NCI-H1105 (cell line): Measurements from ENCODE around the gene EXOG.

ENCODE experiments used
- DNase-seq: peaks from one replicate; lab custom pipeline; 2025; lab: John Stamatoyannopoulos, UW

Gene EXOG

GRCh38 chr3:38496131-38496910 is at the start of gene EXOG:
Gene EXOG, plus strand, starts transcription at chr3:38496340. Its CDS starts 28 bp downstream, at chr3:38496368.
- peak; percentile 74 for DNase-seq

DNA sequence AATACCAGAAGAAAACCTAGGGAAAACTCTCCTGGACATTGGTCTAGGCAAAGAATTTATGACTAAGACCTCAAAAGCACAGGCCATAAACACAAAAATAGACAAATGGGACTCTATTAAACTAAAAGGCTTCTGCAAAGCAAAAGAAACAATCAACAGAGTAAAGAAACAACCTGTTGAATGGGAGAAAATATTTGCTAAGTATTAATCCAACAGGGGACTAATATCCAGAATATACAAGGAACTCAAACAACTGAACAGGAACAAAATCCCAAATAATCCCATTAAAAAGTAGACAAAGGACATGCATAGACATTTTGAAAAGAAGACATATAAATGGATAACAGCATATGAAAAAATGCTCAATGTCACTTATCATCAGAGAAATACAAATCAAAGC is 49.3 kb upstream of the EXOG start:
- DNase-seq: no peak

GRCh38 chr3:38450853-38451252 is 45.3 kb upstream of the EXOG start:
- no peak for DNase-seq

GRCh38 chr3:38453075-38453912 is 42.8 kb upstream of the EXOG start, which contains the start of gene ACVR2B:
Gene ACVR2B, plus strand, starts transcription at chr3:38453890. Its CDS starts 433 bp downstream, at chr3:38454323.
- peak; percentile 72 for DNase-seq

DNA sequence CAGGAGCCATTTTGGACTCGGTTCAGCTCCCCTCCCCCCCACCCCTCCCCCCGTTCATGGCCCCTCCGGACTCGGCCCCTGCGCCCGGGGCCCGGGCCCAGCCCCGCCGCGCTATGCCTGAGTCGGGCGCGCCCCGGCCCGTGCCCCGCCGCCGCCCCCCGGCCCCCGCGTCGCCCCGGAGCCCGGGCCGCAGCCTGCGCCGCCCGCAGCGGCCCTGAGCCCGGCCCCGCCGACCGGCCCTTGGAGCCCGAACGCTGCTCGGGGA is 42.3 kb upstream of the EXOG start:
- DNase-seq: no peak

DNA sequence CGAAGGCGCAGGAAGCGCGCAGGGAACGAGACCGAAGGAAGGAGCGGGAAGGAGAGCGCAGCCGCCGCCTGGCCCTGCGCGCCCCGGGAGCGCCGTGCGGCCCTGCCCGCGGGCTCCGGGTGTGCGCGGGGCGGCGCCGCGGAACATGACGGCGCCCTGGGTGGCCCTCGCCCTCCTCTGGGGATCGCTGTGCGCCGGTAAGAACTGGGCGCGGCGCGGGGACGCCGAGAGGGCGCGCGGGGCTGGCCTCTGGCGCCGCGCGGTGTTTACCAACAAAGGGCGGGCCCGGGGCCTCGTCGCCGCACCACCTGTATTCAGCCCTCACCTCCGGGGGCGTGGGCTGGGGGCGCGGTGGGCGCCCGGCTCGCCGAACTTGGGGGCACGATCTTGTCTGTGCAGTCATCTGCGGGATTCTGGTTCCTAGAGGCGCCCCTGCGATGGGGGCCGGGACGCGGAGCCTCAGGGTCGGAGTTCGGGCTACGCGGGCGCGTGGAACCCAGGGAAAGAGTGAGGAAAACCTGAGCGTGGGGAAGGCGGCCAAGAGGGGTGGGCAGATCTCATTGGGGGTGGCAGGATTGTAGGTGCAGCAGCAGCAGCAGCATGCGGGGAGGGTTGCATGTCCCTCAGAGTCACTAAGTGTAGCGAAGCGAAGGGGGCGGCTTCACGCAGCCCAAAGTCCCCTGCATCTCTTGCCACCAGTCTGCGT is 41.8 kb upstream of the EXOG start:
- no peak for DNase-seq

- DNase-seq: peak; percentile 75
Measured at GRCh38 chr3:38454884-38455638, 41.1 kb upstream of the EXOG start.

DNA sequence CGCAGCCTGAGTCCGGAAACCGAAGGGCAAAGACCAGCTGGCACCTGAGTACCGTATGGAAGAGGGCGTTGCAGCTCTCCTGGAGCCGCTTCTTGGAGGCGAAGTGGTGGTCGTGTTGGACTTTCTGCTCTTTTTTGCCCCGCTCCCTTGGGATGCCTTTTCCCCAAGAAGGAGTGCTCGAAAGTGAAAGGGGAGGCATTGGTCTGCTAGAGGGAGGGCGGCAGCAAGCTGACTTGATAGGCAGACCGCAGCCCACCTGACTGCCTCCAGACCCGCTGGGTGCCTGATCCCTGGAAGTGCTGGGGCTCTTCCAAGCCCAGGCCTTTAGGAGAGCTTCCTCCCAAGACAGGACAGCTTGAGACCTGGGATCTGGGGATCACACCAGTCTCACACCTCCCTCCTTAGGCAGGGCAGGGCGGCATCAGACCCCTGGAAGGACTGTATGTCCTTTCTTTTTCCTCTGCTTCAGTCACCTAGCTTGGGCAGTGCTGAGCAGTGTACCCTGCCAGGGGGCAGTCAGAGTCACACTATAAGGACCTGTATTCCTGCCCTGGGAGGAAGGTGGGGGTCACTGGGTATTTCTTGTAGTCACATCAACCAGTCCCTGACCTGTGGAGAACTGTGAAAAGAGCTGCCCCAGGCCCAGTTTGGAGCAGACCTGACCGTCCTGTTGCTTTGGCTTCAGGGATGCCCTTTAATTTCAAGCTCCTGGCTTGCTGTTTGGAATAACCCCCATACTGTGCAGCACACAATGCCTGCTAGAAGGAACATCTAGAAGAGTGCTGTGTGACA is 40.3 kb upstream of the EXOG start:
- DNase-seq: no peak

GRCh38 chr3:38457111-38458003 is 38.8 kb upstream of the EXOG start:
- no peak for DNase-seq

DNA sequence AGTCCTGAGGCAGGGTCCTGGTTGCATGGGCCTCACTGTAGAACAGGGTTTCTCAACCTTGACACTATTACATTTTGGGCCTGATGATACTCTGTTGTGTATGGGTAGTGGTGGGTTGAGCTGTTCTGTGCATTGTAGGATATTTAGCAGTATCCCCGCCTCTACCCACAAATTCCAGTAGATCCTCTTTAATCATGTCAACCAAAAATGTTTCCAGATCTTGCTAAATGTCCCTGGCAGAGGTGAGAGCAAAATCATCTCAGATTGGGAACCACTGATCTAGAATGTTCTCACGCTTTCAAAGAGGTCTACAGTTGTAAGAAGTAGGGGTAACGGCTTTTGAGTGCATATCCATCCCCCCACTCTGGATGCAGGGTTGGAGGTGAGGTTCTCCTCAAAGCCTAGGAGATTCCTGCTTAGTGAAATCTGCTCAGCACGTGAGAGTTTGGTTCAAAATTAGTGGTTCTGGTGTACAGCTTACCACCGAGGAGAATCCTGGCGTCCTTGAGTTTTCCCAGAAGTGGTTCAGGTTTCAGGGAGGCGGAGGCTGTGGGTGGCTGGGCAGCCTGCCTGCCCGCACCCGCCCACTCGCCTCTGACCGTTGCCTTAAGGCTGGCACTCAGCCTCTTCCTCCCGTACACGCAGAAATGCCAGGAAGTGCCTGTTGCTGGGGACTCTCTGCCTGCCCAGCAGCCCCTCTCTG is 37.2 kb upstream of the EXOG start:
- no peak for DNase-seq

DNA sequence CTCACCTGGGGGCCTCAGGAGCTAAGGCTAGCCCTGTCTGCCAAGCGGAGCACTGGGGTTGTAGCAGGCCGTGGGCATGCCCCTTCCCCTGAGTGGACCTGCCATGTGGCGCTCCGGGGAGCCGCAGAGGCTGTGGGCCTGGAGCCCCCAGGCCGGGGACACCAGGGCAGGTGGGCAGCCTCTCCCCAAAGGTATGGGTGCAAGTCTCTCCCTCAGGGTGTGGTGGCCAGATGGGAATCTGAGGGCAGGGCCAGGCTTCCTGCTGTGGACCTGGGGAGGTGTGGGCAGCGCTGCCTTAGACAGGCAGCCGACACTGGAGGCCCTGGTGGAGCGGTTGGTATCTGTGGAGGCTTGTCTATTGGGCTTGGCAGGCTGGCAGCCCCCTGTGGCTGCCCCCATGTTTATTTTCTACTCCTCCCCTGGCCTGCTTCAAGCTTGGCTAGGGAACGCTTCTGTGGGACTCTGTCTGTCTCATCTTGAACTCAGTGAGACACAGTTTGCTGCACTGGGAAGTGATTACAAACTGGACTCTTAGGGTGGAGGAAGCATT is 36.6 kb upstream of the EXOG start:
- DNase-seq: no peak

DNA sequence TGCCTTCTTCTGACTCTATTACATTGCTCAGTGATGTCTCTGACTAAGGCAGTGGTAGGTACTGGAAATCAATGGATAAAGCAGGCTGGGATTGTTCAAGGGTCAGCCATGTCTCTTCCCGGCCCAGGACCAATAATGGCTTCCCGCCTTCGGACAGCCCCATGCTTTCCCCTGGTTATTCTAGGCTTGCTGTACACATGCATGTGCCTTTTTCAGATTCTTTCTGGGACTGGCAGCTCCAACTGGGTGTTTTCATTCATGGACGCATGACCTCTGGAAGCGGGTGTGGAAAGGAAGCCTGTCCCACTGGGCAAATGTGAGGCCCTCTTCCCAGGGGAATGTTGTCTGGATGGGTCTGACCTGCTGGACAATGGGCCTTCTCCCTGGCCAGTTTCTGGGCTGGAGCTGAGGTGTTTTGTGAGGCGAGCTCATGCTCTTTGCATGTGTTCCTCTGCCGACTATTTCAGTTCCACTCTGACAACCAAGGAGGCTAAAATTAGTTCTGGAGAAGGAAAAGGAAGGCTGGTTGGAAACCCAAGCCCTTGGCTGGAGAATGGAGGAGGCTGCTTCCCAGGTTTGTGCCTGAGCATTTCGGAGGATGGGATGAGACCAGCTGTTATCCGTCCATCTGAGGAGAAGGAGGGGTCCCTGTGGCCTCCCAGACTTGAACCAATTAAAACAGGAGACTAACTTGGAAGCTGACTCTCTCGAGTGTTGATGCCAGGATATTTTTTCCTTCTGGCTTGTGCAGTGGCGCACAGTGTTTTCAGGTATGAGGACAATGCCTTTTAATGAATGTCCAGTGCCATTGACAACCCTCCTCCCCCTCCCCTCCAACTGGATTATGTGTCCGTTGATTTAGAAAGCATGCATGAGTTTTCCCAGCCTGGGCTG is 35.5 kb upstream of the EXOG start:
- DNase-seq: no peak

DNA sequence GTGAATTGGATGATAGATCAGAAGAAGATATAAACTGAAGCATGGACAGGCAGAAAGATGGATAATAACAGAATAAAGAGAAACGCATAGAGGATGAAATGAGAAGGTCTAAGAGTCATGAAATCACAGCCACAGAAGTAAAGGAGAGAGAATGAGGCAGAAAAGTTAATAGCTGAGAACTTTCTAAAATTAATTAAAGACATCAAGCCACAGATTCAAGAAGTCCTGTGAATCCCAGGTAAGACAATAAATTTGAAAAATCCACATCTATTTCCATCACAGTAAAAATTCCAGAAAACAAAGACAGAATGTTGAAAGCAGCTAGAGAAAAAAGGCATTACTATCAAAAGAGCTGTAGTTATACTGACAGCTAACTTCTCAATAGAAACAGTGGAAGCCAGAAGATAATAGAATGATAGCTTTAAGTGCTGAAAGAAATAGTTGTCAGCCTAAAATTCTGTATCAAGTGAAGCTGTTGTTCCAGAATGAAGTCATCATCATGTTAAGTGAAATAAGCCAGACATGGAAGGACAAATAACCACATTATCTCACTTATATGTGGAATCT is 30.5 kb upstream of the EXOG start:
- no peak for DNase-seq

- no peak for DNase-seq
Measured at GRCh38 chr3:38468765-38469164, 27.4 kb upstream of the EXOG start.

DNA sequence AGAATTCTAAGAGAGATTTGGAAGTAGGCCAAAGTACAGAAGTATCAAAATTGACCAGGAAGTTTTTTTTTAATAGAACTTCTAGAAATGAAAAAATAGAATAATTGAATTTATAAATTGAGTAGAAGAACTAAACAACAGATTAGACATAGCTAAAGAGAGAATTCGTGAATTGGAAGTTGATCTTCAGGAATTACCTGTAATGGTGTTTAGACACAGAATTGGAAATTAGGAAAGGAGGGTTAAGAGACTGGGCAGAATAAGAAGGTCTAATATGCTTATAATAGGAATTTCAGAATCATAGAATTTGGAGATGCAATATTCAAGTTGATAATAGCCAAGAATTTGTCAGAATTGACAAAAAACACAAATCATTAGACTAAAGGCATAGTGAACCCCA is 26.3 kb upstream of the EXOG start:
- no peak for DNase-seq

DNA sequence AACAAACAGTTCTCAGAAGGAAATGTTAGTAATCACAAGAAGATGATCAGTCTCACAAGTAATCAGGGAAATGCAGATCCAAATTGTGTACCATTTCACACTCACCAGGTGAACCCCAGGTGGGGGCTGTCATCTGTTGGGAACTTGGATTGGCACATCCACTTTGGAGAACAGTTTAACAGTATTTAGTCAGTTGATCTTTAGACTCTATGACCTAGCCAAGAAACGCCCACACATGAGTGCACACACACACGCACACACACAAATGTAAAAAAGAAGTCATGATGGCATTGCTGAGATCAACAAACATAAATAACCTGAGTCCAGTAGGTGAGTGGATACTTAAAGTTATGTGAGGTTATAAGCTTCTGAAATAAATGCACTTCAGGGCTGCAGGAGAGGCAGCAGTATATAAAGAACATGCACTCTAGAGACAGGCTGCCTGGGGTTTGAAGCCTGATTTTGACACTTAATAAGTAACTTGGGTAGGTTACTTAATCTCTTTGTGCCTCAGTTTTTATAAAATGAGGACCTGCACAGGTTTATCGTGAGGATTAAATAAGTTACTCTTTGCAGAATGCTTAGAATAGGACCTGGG is 24.8 kb upstream of the EXOG start:
- no peak for DNase-seq

DNA sequence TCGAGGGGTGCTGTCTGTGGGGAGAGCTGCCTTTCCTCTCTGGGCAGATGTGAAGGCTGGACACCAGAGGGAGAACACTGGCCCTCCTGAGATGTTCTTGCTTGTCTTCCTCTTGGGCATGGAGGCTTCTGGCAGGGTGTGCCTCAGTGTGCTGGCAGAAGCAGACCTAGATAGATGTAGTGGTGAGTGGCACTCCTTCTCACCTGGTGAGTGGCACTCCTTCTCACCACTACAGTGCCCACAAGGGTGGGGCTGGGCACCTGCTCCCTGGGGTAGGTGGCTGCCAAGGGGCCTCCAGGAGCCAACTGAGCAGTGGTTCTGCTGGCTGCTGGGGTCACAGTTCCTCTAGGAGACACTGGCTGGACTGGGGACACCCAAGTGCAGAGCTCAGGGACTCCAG is 23.8 kb upstream of the EXOG start:
- no peak for DNase-seq
